Stimulated activated naive CD4-positive, alpha-beta T cell treated with Interleukin-2 at 50 U/mL for 16 hours (primary cell): ENCODE data around the gene TTC21A.
A peak's percentile ranks its signal among the peaks of the same experiment; 100 is the strongest.
"Not testable (repeated sequence)": the region's sequence is repeated elsewhere in the genome, so short reads cannot be mapped to it uniquely, and the experiment has no call there.

Experiments used
- DNase-seq: peaks from one replicate; lab custom pipeline; 2025; lab: John Stamatoyannopoulos, UW

Gene TTC21A

GRCh38 chr3:39107388-39108199 is at the start of gene TTC21A, which contains the start of gene GORASP1:
Gene TTC21A (plus strand): TSS chr3:39107680. CDS start chr3:39107838, 158 bp downstream.
Gene GORASP1 (minus strand): TSS chr3:39107627. CDS start chr3:39107541, 86 bp downstream.
- DNase-seq = peak; percentile 63

- DNase-seq = not testable (repeated sequence)
These were observed 46.3 kb upstream of the TTC21A start for GRCh38 chr3:39061228-39061627.

DNA sequence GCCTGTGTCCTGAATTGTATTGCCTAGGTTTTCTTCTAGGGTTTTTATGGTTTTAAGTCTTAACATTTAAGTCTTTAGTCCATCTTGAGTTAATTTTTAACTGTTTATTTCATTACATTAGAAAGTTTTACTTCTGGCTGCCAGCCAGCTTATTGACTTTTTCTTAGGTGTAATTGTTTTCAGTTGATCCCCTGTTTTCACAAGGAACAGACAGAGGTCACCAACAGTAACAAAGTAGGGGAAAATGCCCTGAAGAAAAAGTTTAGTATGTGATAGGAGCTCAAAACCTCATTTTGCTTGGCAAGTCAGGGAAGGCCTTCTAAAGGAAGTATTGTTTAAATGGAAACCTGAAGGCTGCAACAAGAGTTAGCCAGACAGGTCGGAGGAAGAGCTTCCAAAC is 45.3 kb upstream of the TTC21A start:
- no peak for DNase-seq

DNA sequence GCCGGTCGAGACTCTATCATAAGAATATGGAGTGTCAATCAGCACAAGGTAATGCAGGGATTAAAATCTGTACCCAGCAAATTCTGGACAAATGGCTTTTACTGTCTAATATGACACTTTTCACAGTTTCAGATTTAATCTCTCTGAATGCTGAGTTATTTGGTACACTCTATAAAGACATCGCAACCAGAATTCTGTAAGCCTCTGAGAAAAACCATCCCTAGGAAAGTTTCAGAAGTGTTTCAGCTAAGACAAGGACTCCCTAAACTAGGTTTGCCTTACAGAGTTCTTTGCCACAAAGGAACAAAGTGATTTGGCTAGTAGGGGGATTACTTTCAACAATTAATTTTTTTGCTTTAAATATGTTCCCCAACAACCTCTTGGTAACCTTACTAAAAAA is 44.3 kb upstream of the TTC21A start:
- DNase-seq = no peak

GRCh38 chr3:39064646-39065045 is 42.8 kb upstream of the TTC21A start:
- DNase-seq = no peak

DNA sequence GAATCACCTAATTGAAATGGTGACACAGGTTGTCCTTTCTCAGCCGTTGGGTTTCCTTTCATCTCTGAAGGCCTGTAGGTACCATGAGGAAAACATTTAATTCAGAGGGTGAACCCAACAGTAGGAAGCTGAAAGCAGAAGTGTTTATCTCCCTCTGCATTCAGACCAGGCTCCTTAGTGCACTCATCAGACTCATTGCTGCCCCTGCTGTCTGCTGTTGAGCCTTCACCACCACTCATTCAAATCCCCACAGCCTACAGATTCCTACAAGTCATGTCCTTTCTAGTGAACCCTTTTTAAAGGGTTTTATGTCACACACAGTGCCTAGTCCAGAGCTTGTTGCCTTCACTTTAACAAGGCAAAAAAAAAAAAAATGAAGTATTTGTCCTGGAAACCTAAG is 42.3 kb upstream of the TTC21A start:
- DNase-seq = no peak

DNA sequence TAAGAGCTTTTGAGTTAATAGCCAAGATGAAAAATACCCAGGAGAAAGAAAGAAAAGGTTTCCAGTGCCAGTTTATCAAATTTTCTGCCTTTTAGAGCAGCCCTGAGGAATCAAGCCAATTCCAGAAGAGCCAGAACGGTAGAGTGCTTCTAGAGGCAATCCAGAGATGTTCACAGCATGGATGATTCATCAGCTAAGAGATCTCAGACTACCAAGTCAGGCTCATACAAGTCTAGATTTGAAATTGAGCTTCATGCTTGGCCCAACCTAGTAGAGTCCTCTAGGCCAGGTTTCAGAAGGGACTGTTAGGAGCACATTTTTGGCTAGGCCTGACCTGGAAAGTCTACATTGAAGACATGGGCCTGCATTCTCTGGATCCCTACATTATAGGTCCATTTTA is 40.2 kb upstream of the TTC21A start:
- no peak for DNase-seq

DNA sequence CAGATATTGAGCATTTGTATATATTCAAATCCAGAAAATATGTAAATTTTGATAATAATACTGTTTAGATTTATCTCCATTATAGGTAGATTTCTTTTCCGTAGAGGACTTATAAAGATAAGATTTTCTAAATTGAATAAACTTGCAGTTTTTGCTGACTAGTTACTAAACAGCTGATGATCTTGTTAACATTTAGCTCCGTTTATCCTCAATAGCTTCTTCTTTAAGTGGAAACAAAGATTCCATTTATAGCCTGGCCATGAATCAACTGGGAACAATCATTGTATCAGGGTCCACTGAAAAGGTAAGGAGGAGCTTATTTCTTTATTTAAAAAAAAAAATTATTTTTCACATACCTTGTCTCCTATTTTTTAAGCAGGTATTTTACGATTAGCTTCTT is 38.9 kb upstream of the TTC21A start:
- DNase-seq = no peak

- DNase-seq = no peak
These were observed 31.6 kb upstream of the TTC21A start for GRCh38 chr3:39075910-39076309.

DNA sequence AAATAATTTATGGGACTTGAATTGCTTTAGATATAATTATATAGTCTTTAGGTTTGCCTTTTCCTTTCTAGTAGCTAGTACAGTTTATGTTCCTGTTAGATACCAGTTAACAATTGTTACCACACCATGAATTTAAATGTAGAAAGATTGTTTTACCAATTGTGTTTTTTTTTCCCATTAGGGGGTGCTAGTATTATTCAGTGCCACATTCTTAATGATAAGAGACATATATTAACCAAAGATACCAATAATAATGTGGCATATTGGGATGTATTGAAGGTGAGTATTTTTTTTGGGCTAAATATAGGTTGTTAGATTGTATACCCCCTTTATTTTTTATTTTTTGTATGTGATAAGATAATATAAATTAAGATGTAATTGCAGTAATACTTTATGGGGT is 27.9 kb upstream of the TTC21A start:
- no peak for DNase-seq

DNA sequence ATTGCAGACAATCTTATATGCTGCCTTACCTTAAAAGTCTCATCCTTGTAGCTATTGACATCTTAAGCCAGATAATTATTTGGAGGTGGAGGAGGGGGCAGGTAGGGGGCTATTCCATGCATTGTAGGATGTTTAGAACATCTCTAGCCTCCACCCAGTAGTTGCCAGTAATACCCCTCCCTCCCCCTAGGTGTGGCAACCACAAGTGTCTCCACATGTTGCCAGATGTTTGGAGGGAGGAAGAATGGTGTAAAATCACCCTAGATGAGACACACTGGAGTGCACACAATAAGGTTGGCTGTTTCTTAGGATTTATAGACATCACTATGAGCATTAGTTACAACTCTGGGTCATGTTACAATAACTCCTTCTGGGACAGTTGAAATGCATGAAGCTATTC is 27.5 kb upstream of the TTC21A start:
- DNase-seq = no peak

DNA sequence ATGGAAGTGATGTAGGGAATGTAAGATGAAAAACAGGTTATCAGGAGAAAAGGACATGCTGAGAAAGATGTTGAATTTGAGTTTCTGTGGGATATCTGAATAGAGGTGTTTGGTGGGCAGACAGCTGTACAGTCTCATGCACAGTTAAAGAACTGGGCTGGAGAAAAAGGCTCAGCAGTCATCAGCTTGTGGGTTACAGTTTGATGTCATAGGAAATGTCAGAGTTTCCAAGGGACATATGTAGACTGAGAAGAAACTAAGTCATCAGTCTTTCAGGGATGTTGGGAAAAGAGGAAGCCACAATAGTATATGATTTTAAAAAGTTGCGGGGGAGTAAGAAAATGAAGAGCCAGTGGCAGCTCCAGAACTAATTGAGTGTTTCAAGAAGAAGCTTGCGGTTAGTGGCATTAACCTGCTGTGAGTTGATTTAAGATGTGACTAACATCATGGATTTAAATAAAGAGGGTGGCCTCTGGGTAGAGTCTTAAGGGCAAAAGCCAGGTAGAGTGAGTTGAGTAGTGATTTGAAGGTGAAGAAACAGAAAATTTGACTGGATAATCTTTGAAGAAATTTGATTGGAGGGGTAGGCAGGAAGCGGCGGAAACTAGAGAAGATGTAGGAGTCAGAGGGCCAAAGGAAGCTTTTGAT is 24.7 kb upstream of the TTC21A start:
- DNase-seq = no peak

- no peak for DNase-seq
These were observed 21.3 kb upstream of the TTC21A start for GRCh38 chr3:39086144-39086543.

DNA sequence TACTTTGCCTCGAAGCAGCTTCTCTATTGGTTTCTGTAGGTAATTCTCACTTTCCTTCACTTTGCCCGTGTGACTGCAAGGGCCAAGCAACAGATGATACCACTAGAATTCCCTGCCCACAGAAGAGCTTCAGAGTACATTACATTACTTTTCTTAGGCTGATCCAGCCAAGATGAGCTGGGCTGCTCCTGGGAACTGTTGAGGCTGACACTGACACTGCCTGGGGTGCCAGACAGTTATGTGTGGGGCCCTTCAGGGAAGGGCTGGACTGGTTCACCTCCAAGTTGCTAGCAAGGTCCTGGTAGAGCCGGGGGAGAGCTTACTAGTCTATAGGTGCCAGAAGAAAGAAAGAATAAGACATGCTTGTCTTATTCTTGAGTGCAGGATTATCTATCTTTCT is 19.0 kb upstream of the TTC21A start:
- DNase-seq = no peak

DNA sequence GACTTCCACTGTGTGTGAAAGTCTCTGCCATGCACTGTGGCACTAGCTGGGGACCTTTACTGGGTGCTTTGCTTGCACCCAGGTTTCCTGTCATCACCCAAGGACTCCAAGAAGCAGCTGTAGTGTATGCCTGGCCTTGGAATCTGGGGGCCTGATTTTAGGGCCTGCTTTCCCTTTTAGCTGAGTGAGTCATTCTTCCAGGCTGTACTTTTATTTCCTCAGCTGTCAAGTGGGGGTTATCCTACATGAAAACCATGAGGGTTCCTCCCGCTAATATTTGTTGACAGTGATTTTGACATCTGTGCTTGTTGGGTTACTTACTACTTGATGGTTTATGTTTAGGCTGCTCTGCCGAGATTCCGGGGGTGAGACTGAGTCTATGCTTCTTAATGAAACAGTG is 18.6 kb upstream of the TTC21A start:
- DNase-seq = no peak

- no peak for DNase-seq
These were observed 16.6 kb upstream of the TTC21A start for GRCh38 chr3:39090922-39091321.

DNA sequence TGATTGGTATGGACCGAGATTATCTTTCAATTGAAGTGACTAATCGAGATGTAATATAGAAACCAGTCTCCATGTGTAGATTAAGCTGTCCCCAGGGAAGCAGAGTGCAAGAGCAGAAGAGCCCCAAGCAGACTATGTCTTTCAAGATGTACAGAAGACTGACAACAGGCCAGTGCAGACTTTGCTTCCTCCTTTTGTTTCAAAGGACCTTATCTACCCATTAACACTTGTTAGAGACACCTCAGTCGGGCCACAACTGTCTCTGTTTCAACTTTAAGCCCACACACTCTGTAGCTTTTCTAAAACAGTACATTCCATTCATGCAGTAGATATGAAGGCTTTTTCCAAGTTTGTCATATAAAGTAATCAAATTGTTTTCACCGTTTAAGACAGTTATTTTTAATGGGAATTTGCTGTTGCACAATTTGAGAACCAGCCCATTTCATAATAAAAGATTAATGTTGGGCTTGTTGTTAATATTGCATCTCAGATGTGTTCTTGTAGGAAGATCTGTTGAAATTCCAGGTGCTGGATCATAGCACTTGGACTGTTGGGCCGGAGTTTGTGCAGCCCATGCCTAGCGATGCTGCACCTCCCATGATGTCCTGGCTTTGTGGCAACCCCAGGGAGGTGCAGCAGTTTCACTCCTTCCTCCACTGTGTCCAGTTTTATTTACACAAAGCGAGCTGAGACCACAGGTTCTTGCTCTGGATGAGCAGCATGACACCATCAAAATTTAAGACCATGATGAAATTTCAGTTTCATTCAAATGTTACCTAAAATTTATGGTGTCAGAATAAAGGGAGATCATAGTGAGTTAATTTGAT is 12.4 kb upstream of the TTC21A start:
- DNase-seq = no peak

- no peak for DNase-seq
These were observed 11.7 kb upstream of the TTC21A start for GRCh38 chr3:39095778-39096177.

DNA sequence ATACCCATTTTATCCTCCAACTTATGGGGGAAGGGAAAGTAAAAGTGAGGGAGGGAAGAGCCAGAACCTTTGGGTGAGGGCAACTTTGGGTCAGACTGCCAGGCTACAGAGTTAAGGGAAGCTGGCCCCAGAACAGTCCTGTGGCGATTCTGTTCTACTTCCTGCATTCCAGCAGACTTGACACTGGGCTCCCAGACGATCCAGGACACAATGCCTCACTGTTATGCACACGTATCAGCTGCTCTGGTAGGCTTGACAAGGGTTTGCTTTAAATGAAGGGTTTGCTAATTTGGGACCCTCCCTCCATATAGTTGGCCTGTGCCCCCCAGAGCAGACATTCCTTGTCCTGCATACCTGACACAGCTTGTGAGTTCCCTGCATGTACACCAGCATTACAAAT is 10.7 kb upstream of the TTC21A start:
- DNase-seq = no peak

- DNase-seq = no peak
These were observed 9.6 kb upstream of the TTC21A start for GRCh38 chr3:39097716-39098472.

GRCh38 chr3:39098473-39099000 is 8.9 kb upstream of the TTC21A start:
- DNase-seq = no peak

DNA sequence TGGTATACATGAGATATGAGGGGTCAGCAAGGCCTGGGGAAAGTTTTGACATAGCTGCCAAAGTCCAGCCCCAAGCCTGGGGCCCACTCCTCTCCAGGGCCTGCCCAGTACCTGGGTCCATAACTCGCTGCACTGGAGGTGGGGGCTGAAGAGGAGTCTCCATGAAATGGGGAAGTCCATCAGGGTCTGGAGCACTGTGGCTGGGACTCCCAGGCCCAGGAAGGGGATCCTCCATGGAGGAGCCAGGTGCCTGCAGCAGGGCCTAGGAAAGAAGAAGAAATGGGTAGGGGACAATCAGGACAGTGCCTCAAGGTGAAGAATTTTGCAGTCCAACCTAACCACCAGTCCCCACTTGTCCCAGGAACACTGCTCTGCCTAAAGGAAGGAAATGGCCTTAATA is 8.2 kb upstream of the TTC21A start:
- no peak for DNase-seq
